Measurements from ENCODE around the gene TUBA3D. TPM values are rescaled to one million over a fixed set of nuclear protein-coding genes. Genes with fewer than 3 reads are reported as not detected.
"Not testable (repeated sequence)": the region's sequence is repeated elsewhere in the genome, so short reads cannot be mapped to it uniquely, and the experiment has no call there.

The TUBA3D gene
- total RNA-seq, 5 donors from 2014 or later (not counting 1 experiment from before 2014, with no cell fraction given) = not detected

DNA sequence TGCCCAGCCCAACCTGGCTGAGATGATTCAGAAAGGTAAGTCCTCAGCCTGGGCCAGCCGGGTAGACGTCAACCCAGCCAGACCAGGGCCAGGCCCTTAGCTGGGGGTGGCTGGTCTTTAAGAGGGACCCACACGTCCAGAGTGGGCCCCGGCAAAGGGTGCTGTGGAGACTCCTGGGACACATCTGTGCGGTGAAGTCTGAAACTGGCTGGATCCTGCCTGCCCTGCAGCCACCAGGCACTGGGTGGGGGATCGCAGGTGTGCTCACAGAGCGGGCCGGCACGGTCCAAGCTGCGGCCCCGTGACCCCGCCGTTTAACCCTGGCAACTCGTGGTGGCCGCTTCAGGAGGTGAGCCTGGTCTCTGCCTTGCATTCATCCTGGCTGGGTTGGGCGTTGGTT is 41.9 kb downstream of the TUBA3D start:
- ATAC-seq (replicated peaks in 1 of 4); DNase-seq; H3K9me3 Mint-ChIP-seq; H3K27ac ChIP-seq (ENCODE audit: low read length); H3K9me3 ChIP-seq; H3K4me1 Mint-ChIP-seq; H3K27me3 ChIP-seq (replicated peaks in 1 of 2; ENCODE audit: control insufficient read depth in 2 of 2, extremely low read depth in 1 of 2, insufficient read depth in 2 of 2, low read length in 1 of 2); CTCF ChIA-PET; H3K27me3 Mint-ChIP-seq; POLR2A ChIA-PET; H3K4me3 ChIP-seq (ENCODE audit: control insufficient read depth in 1 of 2, extremely low read depth in 1 of 2, low read length in 1 of 2); H3K27ac Mint-ChIP-seq; H3K4me3 Mint-ChIP-seq; H3K4me1 ChIP-seq (ENCODE audit: control insufficient read depth in 1 of 2, extremely low read depth in 1 of 2, insufficient read depth in 2 of 2, low read length in 2 of 2): not testable (repeated sequence)
- peaks cover 12 to 17% of the 10 kb centered on the region in 2 donors for H3K36me3 ChIP-seq (ENCODE audit: control insufficient read depth in 2 of 2, extremely low read depth in 1 of 2, insufficient read depth in 1 of 2, low read length in 1 of 2)
- 93% methylated on average over 6 of the region's 16 CpGs for WGBS (ENCODE audit: insufficient coverage)
- H3K36me3 Mint-ChIP-seq = peaks cover 12% of the 10 kb centered on the region

DNA sequence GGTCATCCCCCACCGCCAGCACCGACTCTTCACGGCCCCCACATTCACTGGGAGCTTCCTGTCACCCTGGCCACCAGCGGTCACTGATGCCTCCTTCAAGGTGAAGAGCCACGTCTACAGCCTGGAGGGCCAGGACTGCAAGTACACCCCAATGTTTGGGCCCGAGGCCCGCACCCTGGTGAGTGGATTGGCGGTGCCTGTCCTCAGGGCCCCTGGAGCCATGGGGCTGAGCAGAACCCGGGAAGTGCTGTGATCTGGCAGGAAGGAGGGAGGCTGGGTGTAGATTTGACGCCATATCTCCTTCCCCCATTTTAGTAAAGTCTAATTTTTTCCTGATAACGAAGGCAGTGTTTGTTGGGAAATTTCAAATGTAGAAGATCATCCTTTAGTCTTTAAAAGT is 42.6 kb downstream of the TUBA3D start:
- peaks cover 12 to 14% of the 10 kb centered on the region in 2 donors for H3K36me3 ChIP-seq (ENCODE audit: control insufficient read depth in 2 of 2, extremely low read depth in 1 of 2, insufficient read depth in 1 of 2, low read length in 1 of 2)
- no CpG with 5 or more reads among the region's 11 CpGs for WGBS (ENCODE audit: insufficient coverage)
- H3K27ac ChIP-seq (ENCODE audit: low read length); H3K4me3 Mint-ChIP-seq; H3K9me3 ChIP-seq; H3K4me3 ChIP-seq (ENCODE audit: control insufficient read depth in 1 of 2, extremely low read depth in 1 of 2, low read length in 1 of 2); H3K4me1 ChIP-seq (ENCODE audit: control insufficient read depth in 1 of 2, extremely low read depth in 1 of 2, insufficient read depth in 2 of 2, low read length in 2 of 2); POLR2A ChIA-PET; CTCF ChIA-PET; H3K27ac Mint-ChIP-seq; H3K27me3 Mint-ChIP-seq; H3K9me3 Mint-ChIP-seq; H3K27me3 ChIP-seq (replicated peaks in 1 of 2; ENCODE audit: control insufficient read depth in 2 of 2, extremely low read depth in 1 of 2, insufficient read depth in 2 of 2, low read length in 1 of 2); DNase-seq; H3K4me1 Mint-ChIP-seq; ATAC-seq (replicated peaks in 1 of 4): not testable (repeated sequence)
- H3K36me3 Mint-ChIP-seq = peaks cover 12% of the 10 kb centered on the region

DNA sequence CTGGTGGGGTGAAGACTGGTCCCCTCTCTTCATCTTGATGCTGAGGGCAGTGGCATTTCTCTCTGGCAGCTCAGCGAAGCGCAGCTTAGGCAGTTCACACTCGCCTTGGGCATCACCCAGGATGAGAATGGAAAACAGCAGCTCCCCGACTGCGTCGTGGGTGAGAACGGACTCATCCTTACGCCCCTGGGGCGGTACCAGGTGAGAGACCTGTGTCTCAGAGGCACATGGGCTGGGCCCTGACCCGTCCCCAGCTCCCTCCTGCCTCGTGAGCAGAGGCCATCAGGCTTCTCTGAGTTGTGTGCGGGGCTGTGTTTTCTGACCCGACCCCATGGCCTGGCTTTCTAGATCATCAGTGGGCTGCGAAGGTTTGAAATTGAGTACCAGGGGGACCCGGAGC is 43.5 kb downstream of the TUBA3D start:
- no peak overlapping the region for H3K27ac Mint-ChIP-seq
- 98% methylated on average over 15 of the region's 15 CpGs for WGBS (ENCODE audit: insufficient coverage)
- H3K27me3 Mint-ChIP-seq = no peaks in the 10 kb centered on the region
- Histone ChIP-seq H3K9me3 (no peaks in the 10 kb centered on the region), H3K27ac (ENCODE audit: low read length) (no peak overlapping the region), H3K4me3 (ENCODE audit: control insufficient read depth in 1 of 2, extremely low read depth in 1 of 2, low read length in 1 of 2) (no peak overlapping the region), H3K4me1 (ENCODE audit: control insufficient read depth in 1 of 2, extremely low read depth in 1 of 2, insufficient read depth in 2 of 2, low read length in 2 of 2) (no peaks in the 10 kb centered on the region), H3K27me3 (replicated peaks in 1 of 2; ENCODE audit: control insufficient read depth in 2 of 2, extremely low read depth in 1 of 2, insufficient read depth in 2 of 2, low read length in 1 of 2) (no peaks in the 10 kb centered on the region), H3K36me3 (ENCODE audit: control insufficient read depth in 2 of 2, extremely low read depth in 1 of 2, insufficient read depth in 1 of 2, low read length in 1 of 2) (peaks cover 12% of the 10 kb centered on the region in 2 donors)
- no peak for DNase-seq
- ATAC-seq (replicated peaks in 1 of 4) = no peak
- H3K36me3 Mint-ChIP-seq = peaks cover 6% of the 10 kb centered on the region
- no peak overlapping the region for H3K4me3 Mint-ChIP-seq
- H3K9me3 Mint-ChIP-seq = no peaks in the 10 kb centered on the region
- ChIA-PET POLR2A (no interaction called here), CTCF (no interaction called here)
- no peaks in the 10 kb centered on the region for H3K4me1 Mint-ChIP-seq

DNA sequence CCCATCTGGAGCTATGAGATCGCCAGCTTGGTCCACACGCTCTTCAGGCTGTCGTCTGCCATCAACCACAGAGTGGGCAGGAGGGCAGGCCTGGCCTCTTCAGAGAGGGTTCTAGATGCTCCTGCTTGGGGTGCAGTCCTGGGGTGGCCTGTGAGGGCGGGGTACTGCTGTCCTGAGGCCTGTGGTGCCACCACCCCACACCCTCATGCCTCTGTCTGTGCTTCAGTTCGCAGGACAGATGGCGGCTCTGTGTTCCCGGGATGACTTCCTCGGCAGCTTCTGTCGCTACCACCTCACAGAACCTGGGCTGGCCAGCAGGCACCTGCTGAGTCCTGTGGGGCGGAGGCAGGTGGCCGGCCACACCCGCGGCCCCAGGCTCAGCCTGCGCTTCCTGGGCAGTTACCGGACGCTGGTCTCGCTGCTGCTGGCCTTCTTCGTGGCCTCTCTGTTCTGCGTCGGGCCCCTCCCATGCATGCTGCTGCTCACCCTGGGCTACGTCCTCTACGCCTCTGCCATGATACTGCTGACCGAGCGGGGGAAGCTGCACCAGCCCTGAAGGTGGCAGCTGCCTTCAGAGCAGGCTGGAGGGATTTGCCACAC is 44.1 kb downstream of the TUBA3D start:
- H3K27me3 ChIP-seq (replicated peaks in 1 of 2; ENCODE audit: control insufficient read depth in 2 of 2, extremely low read depth in 1 of 2, insufficient read depth in 2 of 2, low read length in 1 of 2); CTCF ChIA-PET; H3K9me3 ChIP-seq; H3K4me1 Mint-ChIP-seq; POLR2A ChIA-PET; ATAC-seq (replicated peaks in 1 of 4); H3K9me3 Mint-ChIP-seq; H3K27ac ChIP-seq (ENCODE audit: low read length); H3K36me3 Mint-ChIP-seq; H3K4me3 Mint-ChIP-seq; DNase-seq; H3K4me3 ChIP-seq (ENCODE audit: control insufficient read depth in 1 of 2, extremely low read depth in 1 of 2, low read length in 1 of 2); H3K27ac Mint-ChIP-seq; H3K4me1 ChIP-seq (ENCODE audit: control insufficient read depth in 1 of 2, extremely low read depth in 1 of 2, insufficient read depth in 2 of 2, low read length in 2 of 2); H3K27me3 Mint-ChIP-seq: not testable (repeated sequence)
- 94% methylated on average over 6 of the region's 24 CpGs for WGBS (ENCODE audit: insufficient coverage)
- peaks cover 12% of the 10 kb centered on the region in 2 donors for H3K36me3 ChIP-seq (ENCODE audit: control insufficient read depth in 2 of 2, extremely low read depth in 1 of 2, insufficient read depth in 1 of 2, low read length in 1 of 2)

DNA sequence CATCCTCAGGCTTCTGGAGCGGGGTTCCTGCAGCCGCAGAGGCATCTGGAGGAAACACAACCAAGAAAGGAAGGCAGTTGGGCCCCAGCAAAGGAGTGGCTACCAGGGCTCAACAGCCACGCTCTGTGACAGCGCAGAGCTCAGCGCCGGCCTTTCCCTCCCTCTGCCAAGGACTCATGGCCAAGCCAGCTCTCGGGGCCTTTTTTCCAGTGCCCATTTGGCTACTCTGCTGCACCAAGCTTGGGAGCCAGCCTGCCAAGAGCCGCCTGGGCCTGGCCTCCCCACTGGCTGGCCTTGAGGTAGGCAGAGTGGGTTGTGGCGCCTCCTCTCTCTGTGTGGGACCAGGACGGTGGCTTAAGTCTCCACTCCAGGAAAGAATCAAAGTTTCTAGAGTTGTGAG is 44.6 kb downstream of the TUBA3D start:
- no peak overlapping the region for H3K4me3 ChIP-seq (ENCODE audit: control insufficient read depth in 1 of 2, extremely low read depth in 1 of 2, low read length in 1 of 2)
- H3K9me3 ChIP-seq = no peaks in the 10 kb centered on the region
- Mint-ChIP-seq H3K27me3 (no peaks in the 10 kb centered on the region), H3K4me1 (no peaks in the 10 kb centered on the region), H3K4me3 (no peak overlapping the region), H3K9me3 (no peaks in the 10 kb centered on the region), H3K27ac (no peak overlapping the region), H3K36me3 (peaks cover 6% of the 10 kb centered on the region)
- H3K4me1 ChIP-seq (ENCODE audit: control insufficient read depth in 1 of 2, extremely low read depth in 1 of 2, insufficient read depth in 2 of 2, low read length in 2 of 2) = no peaks in the 10 kb centered on the region
- H3K27ac ChIP-seq (ENCODE audit: low read length) = no peak overlapping the region
- H3K36me3 ChIP-seq (ENCODE audit: control insufficient read depth in 2 of 2, extremely low read depth in 1 of 2, insufficient read depth in 1 of 2, low read length in 1 of 2) = peaks cover 12% of the 10 kb centered on the region in 2 donors
- no peak for DNase-seq
- ChIA-PET POLR2A (no interaction called here), CTCF (no interaction called here)
- WGBS (ENCODE audit: insufficient coverage) = 96% methylated on average over 7 of the region's 10 CpGs
- no peaks in the 10 kb centered on the region for H3K27me3 ChIP-seq (replicated peaks in 1 of 2; ENCODE audit: control insufficient read depth in 2 of 2, extremely low read depth in 1 of 2, insufficient read depth in 2 of 2, low read length in 1 of 2)
- ATAC-seq (replicated peaks in 1 of 4) = no peak

DNA sequence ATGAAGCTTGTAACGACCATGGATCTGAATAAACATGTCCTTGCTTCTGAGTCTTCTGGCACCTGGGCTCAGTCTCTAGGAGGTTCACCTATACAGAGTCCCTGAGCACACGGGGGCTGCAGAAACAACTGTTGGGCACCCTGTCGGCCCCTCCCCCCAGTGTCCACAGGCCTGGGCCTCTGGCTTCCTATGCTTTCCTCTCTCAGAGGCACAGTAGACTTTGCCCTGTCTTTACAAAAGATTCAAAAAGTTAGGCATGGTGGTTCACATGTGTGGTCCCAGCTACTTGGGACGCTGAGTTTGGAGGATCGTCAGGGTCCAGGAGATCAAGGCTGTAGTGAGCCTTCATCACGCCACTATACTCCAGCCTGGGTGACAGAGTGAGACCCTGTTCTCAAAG is 45.6 kb downstream of the TUBA3D start:
- ATAC-seq (replicated peaks in 1 of 4); H3K9me3 ChIP-seq; H3K4me3 ChIP-seq (ENCODE audit: control insufficient read depth in 1 of 2, extremely low read depth in 1 of 2, low read length in 1 of 2); H3K27ac Mint-ChIP-seq; H3K27me3 Mint-ChIP-seq; DNase-seq; H3K4me3 Mint-ChIP-seq; H3K9me3 Mint-ChIP-seq; H3K27me3 ChIP-seq (replicated peaks in 1 of 2; ENCODE audit: control insufficient read depth in 2 of 2, extremely low read depth in 1 of 2, insufficient read depth in 2 of 2, low read length in 1 of 2); H3K27ac ChIP-seq (ENCODE audit: low read length); CTCF ChIA-PET; H3K4me1 ChIP-seq (ENCODE audit: control insufficient read depth in 1 of 2, extremely low read depth in 1 of 2, insufficient read depth in 2 of 2, low read length in 2 of 2); POLR2A ChIA-PET; H3K4me1 Mint-ChIP-seq; H3K36me3 Mint-ChIP-seq: not testable (repeated sequence)
- peaks cover 12% of the 10 kb centered on the region in 2 donors for H3K36me3 ChIP-seq (ENCODE audit: control insufficient read depth in 2 of 2, extremely low read depth in 1 of 2, insufficient read depth in 1 of 2, low read length in 1 of 2)
- 90% methylated on average over 3 of the region's 6 CpGs for WGBS (ENCODE audit: insufficient coverage)
